GM19438 (cell line): Measurements from ENCODE around the gene LLGL2.
A peak's percentile ranks its signal among the peaks of the same experiment; 100 is the strongest.
"Not testable (repeated sequence)": the region's sequence is repeated elsewhere in the genome, so short reads cannot be mapped to it uniquely, and the experiment has no call there.

Experiments used
- ATAC-seq: cut with Tn5 transposase; IDR thresholded peaks from one replicate; pipeline ENCODE4 v1.9.1; 2021; ENCODE audit warnings: low read depth; ENCODE audit not compliant: unreplicated experiment

Gene LLGL2, protein sequence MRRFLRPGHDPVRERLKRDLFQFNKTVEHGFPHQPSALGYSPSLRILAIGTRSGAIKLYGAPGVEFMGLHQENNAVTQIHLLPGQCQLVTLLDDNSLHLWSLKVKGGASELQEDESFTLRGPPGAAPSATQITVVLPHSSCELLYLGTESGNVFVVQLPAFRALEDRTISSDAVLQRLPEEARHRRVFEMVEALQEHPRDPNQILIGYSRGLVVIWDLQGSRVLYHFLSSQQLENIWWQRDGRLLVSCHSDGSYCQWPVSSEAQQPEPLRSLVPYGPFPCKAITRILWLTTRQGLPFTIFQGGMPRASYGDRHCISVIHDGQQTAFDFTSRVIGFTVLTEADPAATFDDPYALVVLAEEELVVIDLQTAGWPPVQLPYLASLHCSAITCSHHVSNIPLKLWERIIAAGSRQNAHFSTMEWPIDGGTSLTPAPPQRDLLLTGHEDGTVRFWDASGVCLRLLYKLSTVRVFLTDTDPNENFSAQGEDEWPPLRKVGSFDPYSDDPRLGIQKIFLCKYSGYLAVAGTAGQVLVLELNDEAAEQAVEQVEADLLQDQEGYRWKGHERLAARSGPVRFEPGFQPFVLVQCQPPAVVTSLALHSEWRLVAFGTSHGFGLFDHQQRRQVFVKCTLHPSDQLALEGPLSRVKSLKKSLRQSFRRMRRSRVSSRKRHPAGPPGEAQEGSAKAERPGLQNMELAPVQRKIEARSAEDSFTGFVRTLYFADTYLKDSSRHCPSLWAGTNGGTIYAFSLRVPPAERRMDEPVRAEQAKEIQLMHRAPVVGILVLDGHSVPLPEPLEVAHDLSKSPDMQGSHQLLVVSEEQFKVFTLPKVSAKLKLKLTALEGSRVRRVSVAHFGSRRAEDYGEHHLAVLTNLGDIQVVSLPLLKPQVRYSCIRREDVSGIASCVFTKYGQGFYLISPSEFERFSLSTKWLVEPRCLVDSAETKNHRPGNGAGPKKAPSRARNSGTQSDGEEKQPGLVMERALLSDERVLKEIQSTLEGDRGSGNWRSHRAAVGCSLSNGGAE

GRCh38 chr17:75524970-75525805, at the start of gene LLGL2:
Gene LLGL2, plus strand, starts transcription at chr17:75525697. Its CDS starts 17,730 bp downstream, at chr17:75543427.
- ATAC-seq: peak; percentile 78

GRCh38 chr17:75475851-75476250, 49.6 kb upstream of the LLGL2 start:
- ATAC-seq: no peak

DNA sequence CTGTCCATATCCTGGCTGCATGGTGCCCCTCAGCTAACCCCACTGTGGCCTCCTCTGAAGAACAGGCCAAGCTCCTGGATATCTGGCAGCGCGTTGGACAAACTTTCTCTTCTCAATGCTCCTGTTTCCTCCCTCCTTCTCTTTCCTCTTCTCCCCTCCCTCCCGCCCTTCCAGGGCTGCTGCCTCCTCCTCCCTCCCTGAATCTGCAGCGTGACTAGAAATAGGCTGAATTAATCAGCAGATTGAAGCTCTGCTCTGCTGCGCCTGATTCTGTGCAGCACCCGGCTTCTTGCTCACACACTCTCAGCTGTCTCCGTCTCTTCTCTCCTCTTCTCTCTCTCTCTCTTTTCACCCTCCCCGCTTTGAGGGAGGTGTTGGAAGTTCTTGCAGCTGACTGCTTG, 49.2 kb upstream of the LLGL2 start:
- ATAC-seq: no peak

DNA sequence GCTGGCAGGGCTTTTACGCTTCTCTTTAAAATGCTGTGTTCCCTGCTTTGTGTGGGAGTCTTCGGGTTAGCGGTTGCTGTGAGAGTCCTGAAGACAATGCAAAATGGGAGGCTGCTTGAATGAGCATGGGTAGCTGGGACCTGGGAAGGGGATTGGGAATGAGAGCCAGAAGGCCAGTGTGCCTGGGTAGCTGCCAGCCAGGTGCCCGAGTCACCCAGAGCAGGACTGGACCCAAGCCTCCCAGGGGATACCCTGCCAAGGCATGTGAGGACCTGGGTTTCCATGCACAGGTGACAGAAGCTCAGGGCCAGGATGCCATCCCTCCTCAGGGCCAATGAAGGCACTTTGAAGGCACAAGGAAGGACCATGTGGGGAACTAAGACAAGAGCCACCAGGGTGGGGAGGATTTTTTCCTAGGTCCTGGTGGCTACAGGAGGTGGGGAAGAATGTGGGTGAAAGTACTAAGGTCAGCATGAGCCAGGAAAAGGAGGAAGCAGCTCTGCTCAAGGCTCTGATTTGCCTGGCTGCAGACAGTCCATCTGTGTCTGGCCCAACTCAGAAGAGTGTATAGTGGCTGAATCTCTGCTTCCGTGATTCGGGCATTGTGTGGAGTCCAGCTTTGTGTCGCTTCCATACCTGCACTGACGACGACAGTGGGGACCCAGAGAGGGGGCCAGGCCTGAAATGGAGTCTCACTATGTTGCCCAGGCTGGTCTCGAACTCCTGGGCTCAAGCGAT, 48.6 kb upstream of the LLGL2 start:
- no peak for ATAC-seq

DNA sequence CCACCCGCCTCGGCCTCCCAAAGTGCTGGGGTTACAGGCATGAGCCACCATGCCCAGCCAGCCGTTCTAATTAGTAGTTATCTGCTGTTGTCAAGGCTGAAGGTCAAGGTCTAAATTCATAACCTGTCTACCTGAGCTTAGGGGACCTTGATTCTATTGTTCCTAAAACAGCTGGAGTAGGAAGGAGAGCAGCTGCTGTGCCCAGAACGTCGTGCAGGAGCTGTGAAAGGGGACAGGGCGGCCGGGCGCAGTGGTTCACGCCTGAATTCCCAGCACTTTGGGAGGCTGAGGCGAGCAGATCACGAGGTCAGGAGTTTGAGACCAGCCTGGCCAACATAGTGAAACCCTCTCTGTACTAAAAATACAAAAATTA, 48.0 kb upstream of the LLGL2 start:
- not testable (repeated sequence) for ATAC-seq

DNA sequence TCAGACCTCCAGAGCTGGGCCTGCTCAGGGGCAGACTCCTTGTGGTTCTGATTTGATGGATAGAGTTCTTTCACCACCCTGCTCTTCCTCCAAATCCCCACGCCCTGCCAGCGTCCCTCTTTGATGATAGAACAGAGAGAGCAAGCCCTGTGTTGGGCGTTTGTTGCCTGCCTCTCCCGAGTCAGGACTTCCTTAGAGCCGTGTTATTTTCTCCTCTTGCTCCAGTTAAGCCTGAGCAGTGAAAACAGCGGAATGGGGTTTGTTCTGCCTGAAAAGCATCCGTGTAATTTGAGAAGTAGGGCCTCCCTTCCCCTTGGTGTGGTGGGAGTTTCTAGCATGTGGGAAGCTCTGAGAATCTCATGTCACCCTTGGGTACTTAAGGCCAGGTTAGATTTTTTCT, 47.0 kb upstream of the LLGL2 start:
- no peak for ATAC-seq

GRCh38 chr17:75480281-75480680, 45.2 kb upstream of the LLGL2 start:
- ATAC-seq: no peak

DNA sequence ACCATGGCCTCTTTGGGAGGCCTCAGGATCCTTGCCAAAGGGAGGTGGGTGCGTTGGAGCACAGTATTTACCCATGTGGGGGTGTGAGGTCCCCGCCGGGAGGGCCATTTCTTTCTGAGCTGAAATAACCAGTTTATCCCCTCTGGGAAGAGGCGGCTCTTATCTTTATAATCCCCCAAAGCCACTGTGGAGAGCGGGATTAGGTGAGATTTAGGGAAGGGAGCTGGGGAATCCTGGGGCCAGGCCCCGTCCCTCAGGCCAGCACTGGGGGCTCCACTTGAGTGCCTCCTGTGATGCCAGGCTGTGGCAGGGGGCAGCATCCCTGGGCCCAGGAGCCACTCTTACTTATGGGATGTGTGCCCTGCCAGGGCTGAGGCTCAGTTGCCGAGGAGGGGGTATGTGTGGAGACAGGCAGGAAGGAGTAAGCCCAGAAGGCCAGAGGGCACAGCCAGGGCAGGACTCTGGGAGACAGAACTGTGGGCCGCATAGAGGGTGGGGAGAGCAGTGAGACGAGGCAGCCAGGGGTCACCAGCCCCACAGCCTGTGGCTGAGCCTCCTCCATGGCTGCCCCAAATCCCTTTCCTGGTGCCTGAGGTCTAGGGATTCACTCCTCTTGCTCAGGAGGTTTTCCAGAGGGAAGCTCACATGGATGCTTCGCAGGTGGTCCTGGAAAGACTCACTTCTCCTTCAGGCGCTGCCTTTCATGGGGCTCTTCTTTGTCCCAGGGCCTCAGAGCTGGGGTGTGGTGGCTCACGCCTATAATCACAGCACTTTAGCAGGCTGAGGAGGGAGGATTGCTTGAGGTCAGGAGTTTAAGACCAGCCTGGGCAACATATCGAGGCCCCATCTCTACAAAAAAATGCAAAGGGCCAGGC, 44.1 kb upstream of the LLGL2 start:
- ATAC-seq: no peak

DNA sequence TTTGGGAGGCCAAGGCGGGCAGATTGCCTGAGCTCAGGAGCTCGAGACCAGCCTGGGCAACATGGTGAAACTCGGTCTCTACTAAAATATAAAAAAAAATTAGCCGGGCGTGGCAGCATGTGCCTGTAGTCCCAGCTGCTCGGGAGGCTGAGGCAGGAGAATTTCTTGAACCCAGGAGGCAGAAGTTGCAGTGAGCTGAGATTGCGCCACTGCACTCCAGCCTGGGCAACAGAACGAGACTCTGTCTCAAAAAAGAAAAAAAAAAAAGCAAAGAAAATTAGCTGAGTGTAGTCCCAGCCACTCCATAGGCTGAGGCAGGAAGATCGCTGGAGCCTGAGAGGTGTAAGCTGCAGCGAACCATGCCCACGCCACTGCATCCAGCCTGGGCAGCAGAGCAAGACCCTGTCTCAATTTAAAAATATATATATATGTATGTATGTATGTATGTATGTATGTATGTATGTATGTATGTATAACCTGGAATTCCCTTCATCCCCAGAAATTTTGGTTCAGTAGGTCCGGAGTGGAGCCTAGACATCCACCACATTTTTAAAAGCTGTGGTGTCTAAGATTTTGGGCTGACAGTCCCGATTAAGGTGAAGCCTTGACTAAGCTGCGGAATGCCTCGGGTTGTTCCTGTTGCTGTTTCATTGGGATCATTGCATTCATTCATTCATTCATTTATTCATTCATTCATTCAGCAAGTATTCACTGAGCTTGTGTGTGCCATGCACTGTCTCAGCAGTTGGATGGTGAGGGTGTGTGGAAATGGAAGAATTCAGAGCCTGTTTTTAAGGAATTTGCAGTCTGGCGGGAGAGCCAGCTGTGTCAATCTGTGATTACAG, 43.2 kb upstream of the LLGL2 start:
- ATAC-seq: no peak

- no peak for ATAC-seq
These were observed 39.8 kb upstream of the LLGL2 start for GRCh38 chr17:75485688-75486087.

- ATAC-seq: no peak
These were observed 39.3 kb upstream of the LLGL2 start for GRCh38 chr17:75486151-75486550.

DNA sequence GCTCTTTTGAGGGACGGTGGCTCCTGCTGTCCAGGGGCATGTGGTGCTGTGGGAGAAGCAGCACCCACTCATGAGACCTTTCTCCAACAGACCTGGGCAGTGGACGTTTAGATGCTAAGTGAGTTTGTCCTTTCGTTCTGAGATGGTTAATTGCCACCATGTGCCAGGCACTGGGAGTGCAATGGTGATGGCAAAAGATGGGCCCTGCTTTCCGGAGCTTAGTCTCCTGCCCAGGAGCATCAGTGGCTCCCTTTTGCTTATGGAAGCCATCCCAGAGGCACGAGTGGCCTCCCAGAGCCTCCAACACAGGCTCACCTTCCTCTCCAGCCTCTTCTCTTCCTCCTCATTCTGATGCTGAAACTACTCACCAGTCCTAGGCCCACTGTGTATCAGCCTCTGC, 38.5 kb upstream of the LLGL2 start:
- no peak for ATAC-seq

- ATAC-seq: no peak
These were observed 38.0 kb upstream of the LLGL2 start for GRCh38 chr17:75487351-75488070.

DNA sequence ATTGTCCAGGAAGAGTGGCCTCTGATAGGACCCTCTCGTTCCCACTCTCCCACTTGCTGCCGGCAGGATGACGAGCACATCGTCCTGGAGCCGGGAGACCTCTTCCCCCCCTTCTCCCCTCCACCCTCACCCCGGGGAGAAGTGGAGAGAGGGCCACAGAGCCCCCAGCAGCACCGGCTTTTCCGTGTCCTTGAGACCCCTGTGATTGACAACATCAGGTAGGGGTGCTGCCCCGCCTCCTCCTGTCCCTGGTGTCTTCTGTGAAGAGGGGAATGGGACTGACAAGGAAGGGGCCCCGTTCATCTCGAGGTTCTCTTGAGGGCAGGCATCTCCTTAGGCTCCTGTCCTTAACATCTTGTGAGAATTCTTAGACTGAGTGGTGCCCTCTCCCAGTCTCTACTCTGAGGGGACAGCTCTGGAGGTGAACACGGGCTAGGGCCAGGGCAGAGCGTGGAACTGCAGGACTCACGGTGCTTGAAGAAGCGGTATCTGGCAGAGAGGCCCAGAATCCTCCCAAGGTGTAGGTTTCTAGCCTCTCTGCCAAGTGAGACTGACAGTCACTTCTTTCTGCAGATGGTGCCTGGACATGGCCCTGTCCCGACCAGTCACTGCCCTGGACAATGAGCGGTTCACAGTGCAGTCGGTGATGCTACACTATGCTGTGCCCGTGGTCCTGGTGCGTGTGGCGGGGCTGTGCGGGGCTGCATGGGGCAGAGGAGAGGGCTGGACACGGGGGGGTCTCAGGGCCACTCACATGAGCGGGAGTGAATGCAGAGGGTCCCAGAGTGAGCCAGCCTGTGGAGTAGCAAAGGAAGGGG, 36.6 kb upstream of the LLGL2 start:
- no peak for ATAC-seq

DNA sequence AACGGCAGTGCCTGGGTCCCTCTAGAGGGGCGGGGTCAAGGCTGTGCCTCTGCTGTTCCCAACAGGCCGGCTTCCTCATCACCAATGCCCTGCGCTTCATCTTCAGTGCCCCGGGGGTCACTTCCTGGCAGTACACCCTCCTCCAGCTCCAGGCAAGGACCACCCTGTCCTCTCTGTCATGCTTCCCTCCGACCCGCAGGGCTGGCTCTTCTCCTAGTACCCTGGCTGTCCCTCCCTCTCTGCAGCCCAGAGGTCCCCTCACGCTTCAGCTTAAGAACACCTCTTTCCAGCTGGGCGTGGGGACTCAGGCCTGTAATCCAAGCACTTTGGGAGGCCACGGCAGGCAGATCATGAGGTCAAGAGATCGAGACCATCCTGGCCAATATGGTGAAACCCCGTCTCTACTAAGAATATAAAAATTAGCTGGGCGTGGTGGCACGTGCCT, 36.0 kb upstream of the LLGL2 start:
- ATAC-seq: no peak

DNA sequence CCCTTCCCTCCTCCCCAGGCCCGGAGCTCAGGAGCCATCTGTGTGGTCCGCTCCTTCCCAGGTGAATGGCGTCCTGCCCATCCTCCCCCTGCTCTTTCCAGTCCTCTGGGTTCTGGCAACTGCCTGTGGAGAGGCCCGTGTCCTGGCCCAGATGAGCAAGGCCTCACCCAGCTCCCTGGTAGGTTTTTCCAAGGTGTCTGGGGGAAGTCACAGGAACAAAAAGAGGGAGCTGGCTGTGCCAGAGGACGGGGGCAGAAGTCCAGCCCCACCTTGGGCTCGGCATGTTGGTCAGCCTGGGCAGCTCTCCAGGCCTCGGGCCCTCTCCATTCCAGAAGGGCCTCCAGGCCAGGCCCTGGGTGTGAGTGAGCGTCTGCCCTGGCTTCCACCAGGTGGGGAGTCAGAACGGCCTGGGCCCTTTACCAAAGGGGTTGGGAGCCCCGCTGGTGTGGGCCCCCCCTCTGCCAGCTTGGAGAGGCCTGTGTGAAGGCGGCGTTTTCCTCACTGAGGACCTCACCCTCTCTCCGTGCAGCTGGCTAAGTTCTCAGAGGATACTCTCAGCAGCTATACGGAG, 35.2 kb upstream of the LLGL2 start:
- ATAC-seq: no peak
